ENCODE results near the gene BRICD5. TPM values are rescaled to one million over a fixed set of nuclear protein-coding genes. Genes with fewer than 3 reads are reported as not detected.

BRICD5 gene
- total and polyA plus RNA-seq, 2 of the 13 experiments (the other 11 are each of a cell fraction or from before 2014, with no cell fraction given): 1.6 to 5.8 TPM

- no peak for TF ChIP-seq POGK (CRISPR knock-in tag; conservative IDR thresholded peaks at IDR 0.05)
- TF ChIP-seq ZNF737 (CRISPR knock-in tag; IDR thresholded peaks at IDR 0.05; ENCODE audit: borderline replicate concordance): no peak
- no peak for TF ChIP-seq ZNF432 (CRISPR knock-in tag; IDR thresholded peaks at IDR 0.05; ENCODE audit: borderline replicate concordance)
- no peak for TF ChIP-seq DDIT3 (CRISPR knock-in tag; IDR thresholded peaks at IDR 0.05)
- peak; percentile 25; the same call in 1 of the 2 replicates for TF ChIP-seq PHF21A (CRISPR knock-in tag; IDR thresholded peaks at IDR 0.05)
- TF ChIP-seq ZBTB37 (CRISPR knock-in tag; IDR thresholded peaks at IDR 0.05): no peak
- no peak for TF ChIP-seq DNMT1 (CRISPR knock-in tag; IDR thresholded peaks at IDR 0.05)
- TF ChIP-seq HNRNPK (IDR thresholded peaks at IDR 0.05; ENCODE audit: low read depth, low read length, poor library complexity, severe bottlenecking): peak; percentile 80
- TF ChIP-seq ARHGAP35 (CRISPR knock-in tag; IDR thresholded peaks at IDR 0.05; ENCODE audit: borderline replicate concordance): no peak
- no peak for TF ChIP-seq ZNF563 (CRISPR knock-in tag; IDR thresholded peaks at IDR 0.05)
- TF ChIP-seq CBX1 (IDR thresholded peaks at IDR 0.05; ENCODE audit: low read depth): no peak
- TF ChIP-seq ZNF768 (CRISPR knock-in tag; IDR thresholded peaks at IDR 0.05): peak; percentile 77
- TF ChIP-seq ZNF460 (CRISPR knock-in tag; IDR thresholded peaks at IDR 0.05; ENCODE audit: borderline replicate concordance): no peak
- no peak for TF ChIP-seq PTBP1 (IDR thresholded peaks at IDR 0.05; ENCODE audit: low read depth, low read length, poor library complexity, severe bottlenecking)
- TF ChIP-seq CC2D1A (CRISPR knock-in tag; IDR thresholded peaks at IDR 0.05): no peak
- no peak for TF ChIP-seq YY1 (IDR thresholded peaks at IDR 0.05; ENCODE audit: insufficient read depth, insufficient replicate concordance, low read depth, low read length)
- TF ChIP-seq KDM6A (CRISPR knock-in tag; IDR thresholded peaks at IDR 0.05; ENCODE audit: low read depth): no peak
- no peak for TF ChIP-seq REXO4 (CRISPR knock-in tag; IDR thresholded peaks at IDR 0.05; ENCODE audit: borderline replicate concordance)
- TF ChIP-seq HOXA3 (CRISPR knock-in tag; IDR thresholded peaks at IDR 0.05): peak; percentile 51
- no peak for TF ChIP-seq ZNF569 (CRISPR knock-in tag; IDR thresholded peaks at IDR 0.05; ENCODE audit: borderline replicate concordance)
- TF ChIP-seq ZNF598 (CRISPR knock-in tag; IDR thresholded peaks at IDR 0.05; ENCODE audit: borderline replicate concordance): no peak
- no peak for TF ChIP-seq U2AF2 (IDR thresholded peaks at IDR 0.05; ENCODE audit: low read depth, low read length)
- TF ChIP-seq PCBP1 (IDR thresholded peaks at IDR 0.05; ENCODE audit: borderline replicate concordance, low read depth, low read length): peak; percentile 46; the same call in 1 of the 2 replicates
- 0 out of 2 replicates have a peak, but pooled peaks have one; percentile 23 for TF ChIP-seq CEBPG (CRISPR knock-in tag; IDR thresholded peaks at IDR 0.05)
- TF ChIP-seq RFX3 (CRISPR knock-in tag; IDR thresholded peaks at IDR 0.05): no peak
Measured at GRCh38 chr16:2160915-2161551, 49.6 kb downstream of the BRICD5 start (continued).
